AG08395 (cell line): ENCODE results near the gene MAMDC2.
"Not testable (repeated sequence)": the region's sequence is repeated elsewhere in the genome, so short reads cannot be mapped to it uniquely, and the experiment has no call there.

ENCODE experiments used
- DNase-seq: peaks from one replicate; pipeline ENCODE4 v3.0.0; 2012; ENCODE audit warnings: mixed read lengths, low spot score

MAMDC2 gene

GRCh38 chr9:70038171-70038621 lies 5.5 kb upstream of the MAMDC2 start:
- DNase-seq = not testable (repeated sequence)

- DNase-seq = no peak
Measured at GRCh38 chr9:70040376-70040903, 3.2 kb upstream of the MAMDC2 start.

GRCh38 chr9:70042461-70043215 lies 1.0 kb upstream of the MAMDC2 start:
- DNase-seq = no peak

GRCh38 chr9:70043285-70043684 lies 363 bp upstream of the MAMDC2 start:
- DNase-seq = no peak

GRCh38 chr9:70044490-70045307 lies 1.1 kb downstream of the MAMDC2 start:
- DNase-seq = peak; percentile 56

- no peak for DNase-seq
Measured at GRCh38 chr9:70045452-70045851, 1.8 kb downstream of the MAMDC2 start.

GRCh38 chr9:70046274-70047070 lies 2.8 kb downstream of the MAMDC2 start:
- DNase-seq = no peak

GRCh38 chr9:70049236-70049635 lies 5.6 kb downstream of the MAMDC2 start:
- peak; percentile 60 for DNase-seq

GRCh38 chr9:70049672-70050271 lies 6.1 kb downstream of the MAMDC2 start:
- DNase-seq = peak; percentile 64

GRCh38 chr9:70052768-70053167 lies 9.1 kb downstream of the MAMDC2 start:
- DNase-seq = no peak

GRCh38 chr9:70053864-70054263 lies 10.2 kb downstream of the MAMDC2 start:
- DNase-seq = no peak

- DNase-seq = no peak
Measured at GRCh38 chr9:70054521-70054920, 10.9 kb downstream of the MAMDC2 start.

- DNase-seq = no peak
Measured at GRCh38 chr9:70055406-70056210, 12.0 kb downstream of the MAMDC2 start.

- no peak for DNase-seq
Measured at GRCh38 chr9:70056211-70056944, 12.7 kb downstream of the MAMDC2 start.

- DNase-seq = no peak
Measured at GRCh38 chr9:70058569-70059116, 15.0 kb downstream of the MAMDC2 start.

- no peak for DNase-seq
Measured at GRCh38 chr9:70060148-70060882, 16.7 kb downstream of the MAMDC2 start.

GRCh38 chr9:70060883-70061507 lies 17.3 kb downstream of the MAMDC2 start:
- no peak for DNase-seq

GRCh38 chr9:70061776-70062175 lies 18.1 kb downstream of the MAMDC2 start:
- DNase-seq = no peak

GRCh38 chr9:70064496-70064895 lies 20.8 kb downstream of the MAMDC2 start:
- DNase-seq = no peak
